ENCODE measurements around the gene SPDYC. TPM values are rescaled to one million over a fixed set of nuclear protein-coding genes. Genes with fewer than 3 reads are reported as not detected.

SPDYC gene
- total RNA-seq, 2 donors from 2014 or later, result not detected

DNA sequence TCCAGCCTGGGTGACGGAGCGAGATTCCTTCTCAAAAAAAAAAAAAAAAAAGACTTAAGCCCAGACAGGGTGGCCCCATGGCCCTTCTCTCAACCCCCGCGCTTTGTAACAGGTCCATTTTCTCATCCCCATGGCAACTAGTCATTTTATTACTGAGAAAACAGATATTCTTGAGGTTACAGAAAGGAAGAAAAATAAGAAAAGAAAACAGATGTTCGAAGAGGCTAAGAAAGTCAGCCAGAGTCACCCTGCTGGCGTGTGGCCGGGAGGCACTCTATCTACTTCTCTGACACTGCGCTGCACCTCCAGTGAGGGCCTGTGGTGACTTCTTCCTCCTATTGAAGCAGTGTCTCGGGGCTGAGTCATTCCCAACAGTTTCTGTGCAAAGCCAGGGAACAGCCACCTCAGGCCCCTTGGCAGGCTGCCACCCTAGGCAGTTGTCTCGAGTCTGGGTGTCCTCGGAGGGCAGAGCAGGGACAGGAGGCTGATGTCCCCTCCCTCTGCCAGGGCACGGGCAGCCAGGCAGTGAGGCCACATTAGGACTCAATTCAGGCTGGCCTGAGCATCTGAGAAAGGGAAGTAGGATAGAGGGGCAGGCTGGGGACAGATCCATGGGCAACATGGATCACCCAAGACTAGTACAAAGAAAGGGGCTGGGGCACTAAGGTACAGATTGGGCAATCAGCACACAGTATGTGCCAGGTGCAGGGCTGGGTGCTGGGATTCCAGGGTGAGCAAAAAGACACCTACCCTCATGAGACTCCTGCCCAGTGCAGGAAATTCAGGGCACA is 19.3 kb upstream of the SPDYC start:
- Histone ChIP-seq H3K9me3 (no peaks in the 10 kb centered on the region), H3K4me3 (peak overlapping the region; percentile 43), H3K36me3 (no peaks in the 10 kb centered on the region), H3K4me1 (ENCODE audit: control insufficient read depth in 1 of 2, low read depth in 2 of 2) (peaks cover 6 to 11% of the 10 kb centered on the region in 2 donors), H3K27ac (peak overlapping the region; percentile 67 to 81), H3K27me3 (replicated peaks; ENCODE audit: insufficient read depth) (no peaks in the 10 kb centered on the region)
- TF ChIP-seq, protein P1, sequence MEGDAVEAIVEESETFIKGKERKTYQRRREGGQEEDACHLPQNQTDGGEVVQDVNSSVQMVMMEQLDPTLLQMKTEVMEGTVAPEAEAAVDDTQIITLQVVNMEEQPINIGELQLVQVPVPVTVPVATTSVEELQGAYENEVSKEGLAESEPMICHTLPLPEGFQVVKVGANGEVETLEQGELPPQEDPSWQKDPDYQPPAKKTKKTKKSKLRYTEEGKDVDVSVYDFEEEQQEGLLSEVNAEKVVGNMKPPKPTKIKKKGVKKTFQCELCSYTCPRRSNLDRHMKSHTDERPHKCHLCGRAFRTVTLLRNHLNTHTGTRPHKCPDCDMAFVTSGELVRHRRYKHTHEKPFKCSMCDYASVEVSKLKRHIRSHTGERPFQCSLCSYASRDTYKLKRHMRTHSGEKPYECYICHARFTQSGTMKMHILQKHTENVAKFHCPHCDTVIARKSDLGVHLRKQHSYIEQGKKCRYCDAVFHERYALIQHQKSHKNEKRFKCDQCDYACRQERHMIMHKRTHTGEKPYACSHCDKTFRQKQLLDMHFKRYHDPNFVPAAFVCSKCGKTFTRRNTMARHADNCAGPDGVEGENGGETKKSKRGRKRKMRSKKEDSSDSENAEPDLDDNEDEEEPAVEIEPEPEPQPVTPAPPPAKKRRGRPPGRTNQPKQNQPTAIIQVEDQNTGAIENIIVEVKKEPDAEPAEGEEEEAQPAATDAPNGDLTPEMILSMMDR (IDR thresholded peaks at IDR 0.05), result no peak
- ATAC-seq (ENCODE audit: insufficient number of reproducible peaks, low FRiP score, low read depth) (peak; percentile 81), DNase-seq (ENCODE audit: low spot score) (peak; percentile 85)

DNA sequence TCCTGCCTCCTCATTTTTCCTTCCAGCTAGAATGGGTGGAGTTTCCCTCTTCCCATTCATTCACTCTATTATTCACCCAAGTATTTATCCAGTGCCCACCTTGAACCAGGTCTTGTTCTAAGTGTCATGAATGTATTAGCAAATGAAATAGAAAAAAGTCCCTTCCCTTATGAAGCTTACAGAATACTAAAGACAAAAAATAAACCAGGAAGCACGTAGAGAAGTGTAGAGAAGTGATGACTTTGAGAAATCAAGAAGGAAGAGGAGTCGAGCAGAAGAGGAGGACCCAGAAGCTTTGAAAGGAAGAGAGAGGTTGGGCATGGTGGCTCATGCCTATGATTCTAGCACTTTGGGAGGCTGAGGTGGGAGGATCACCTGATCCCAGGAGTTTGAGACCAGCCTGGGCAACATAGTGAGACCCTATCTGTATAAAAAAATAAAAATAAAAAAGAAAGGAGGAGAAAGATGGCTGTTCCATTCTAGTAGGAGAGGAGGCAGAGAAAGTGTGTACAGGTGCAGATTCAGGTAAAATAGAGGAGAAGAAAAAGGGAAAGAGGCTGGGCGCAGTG is 18.6 kb upstream of the SPDYC start:
- ATAC-seq (ENCODE audit: insufficient number of reproducible peaks, low FRiP score, low read depth) (no peak), DNase-seq (ENCODE audit: low spot score) (no peak)
- Histone ChIP-seq H3K4me1 (ENCODE audit: control insufficient read depth in 1 of 2, low read depth in 2 of 2) (peaks cover 6 to 11% of the 10 kb centered on the region in 2 donors), H3K27ac (peak overlapping the region in 1 of 2 donors; percentile 81), H3K36me3 (no peaks in the 10 kb centered on the region), H3K27me3 (replicated peaks; ENCODE audit: insufficient read depth) (no peaks in the 10 kb centered on the region), H3K9me3 (no peaks in the 10 kb centered on the region), H3K4me3 (no peak overlapping the region)
- TF ChIP-seq, protein P1 (IDR thresholded peaks at IDR 0.05), result no peak

DNA sequence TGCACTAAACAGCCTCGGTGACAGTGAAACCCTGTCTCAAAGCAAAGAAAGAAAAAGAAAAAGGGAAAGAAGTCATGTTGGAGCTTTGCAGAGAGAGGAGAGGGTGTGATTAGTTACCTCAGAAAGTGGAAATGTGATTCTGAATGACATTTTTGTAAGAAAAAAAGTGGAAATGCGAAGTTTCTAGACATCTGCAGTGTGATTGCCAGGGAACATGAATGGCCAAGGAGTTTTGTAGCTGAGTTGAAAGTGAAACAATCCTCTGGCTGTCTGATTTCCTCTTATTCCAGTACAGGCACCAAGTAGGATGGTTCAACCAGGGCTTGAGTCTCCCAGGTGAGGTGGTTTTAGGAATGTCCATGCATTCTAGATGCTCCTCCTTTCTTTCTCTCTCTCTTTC is 17.9 kb upstream of the SPDYC start:
- H3K27ac ChIP-seq, result peak overlapping the region in 1 of 2 donors; percentile 29
- TF ChIP-seq, protein P1 (IDR thresholded peaks at IDR 0.05), result no peak
- H3K4me3 ChIP-seq, result no peak overlapping the region
- no peaks in the 10 kb centered on the region for H3K36me3 ChIP-seq
- DNase-seq (ENCODE audit: low spot score), result no peak
- no peak for ATAC-seq (ENCODE audit: insufficient number of reproducible peaks, low FRiP score, low read depth)
- no peaks in the 10 kb centered on the region for H3K9me3 ChIP-seq
- no peaks in the 10 kb centered on the region for H3K27me3 ChIP-seq (replicated peaks; ENCODE audit: insufficient read depth)
- H3K4me1 ChIP-seq (ENCODE audit: control insufficient read depth in 1 of 2, low read depth in 2 of 2), result peaks cover 6 to 11% of the 10 kb centered on the region in 2 donors

DNA sequence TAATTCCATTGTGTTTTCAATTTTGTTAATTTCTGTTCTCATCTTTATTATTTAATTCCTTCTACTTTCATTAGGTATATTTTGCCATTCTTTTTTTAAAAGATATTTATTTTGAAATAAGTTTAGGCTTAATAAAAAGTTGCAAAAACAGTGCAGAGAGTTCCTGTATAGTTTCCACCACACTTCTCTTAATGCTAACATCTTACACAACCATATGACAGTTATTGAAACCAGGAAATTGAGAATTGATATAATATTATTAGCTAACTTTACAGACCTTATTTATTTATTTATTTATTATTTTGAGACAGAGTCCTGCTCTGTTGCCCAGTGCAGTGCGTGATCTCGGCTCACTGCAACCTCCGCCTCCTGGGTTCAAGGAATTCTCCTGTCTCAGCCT is 13.8 kb upstream of the SPDYC start:
- TF ChIP-seq, protein P1 (IDR thresholded peaks at IDR 0.05), result no peak
- DNase-seq (ENCODE audit: low spot score), result no peak
- Histone ChIP-seq H3K4me1 (ENCODE audit: control insufficient read depth in 1 of 2, low read depth in 2 of 2) (peaks cover 0 to under 1% of the 10 kb centered on the region in 2 donors), H3K27me3 (replicated peaks; ENCODE audit: insufficient read depth) (no peaks in the 10 kb centered on the region), H3K4me3 (no peak overlapping the region), H3K36me3 (no peaks in the 10 kb centered on the region), H3K27ac (no peak overlapping the region), H3K9me3 (no peaks in the 10 kb centered on the region)
- ATAC-seq (ENCODE audit: insufficient number of reproducible peaks, low FRiP score, low read depth), result no peak

DNA sequence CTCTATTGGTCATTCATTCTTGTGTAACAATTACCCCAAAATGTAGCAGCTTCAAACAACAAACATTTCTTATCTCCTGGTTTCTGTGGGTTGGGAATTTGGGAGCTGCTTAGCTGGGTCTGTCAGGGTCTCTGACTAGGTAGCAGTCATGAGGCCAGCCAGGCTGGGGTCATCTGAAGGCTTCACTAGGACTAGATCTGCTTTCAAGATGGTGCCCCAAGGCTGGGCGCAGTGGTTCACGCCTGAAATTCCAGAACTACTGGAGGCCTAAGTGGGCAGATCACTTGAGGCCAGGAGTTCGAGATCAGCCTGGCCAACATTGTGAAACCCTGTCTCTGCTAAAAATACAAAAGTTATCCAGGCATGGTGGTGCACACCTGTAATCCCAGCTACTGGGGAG is 13.1 kb upstream of the SPDYC start:
- no peak for DNase-seq (ENCODE audit: low spot score)
- H3K36me3 ChIP-seq, result no peaks in the 10 kb centered on the region
- H3K4me1 ChIP-seq (ENCODE audit: control insufficient read depth in 1 of 2, low read depth in 2 of 2), result no peaks in the 10 kb centered on the region
- H3K4me3 ChIP-seq, result no peak overlapping the region
- ATAC-seq (ENCODE audit: insufficient number of reproducible peaks, low FRiP score, low read depth), result no peak
- H3K9me3 ChIP-seq, result no peaks in the 10 kb centered on the region
- H3K27me3 ChIP-seq (replicated peaks; ENCODE audit: insufficient read depth), result no peaks in the 10 kb centered on the region
- H3K27ac ChIP-seq, result no peak overlapping the region
- TF ChIP-seq, protein P1 (IDR thresholded peaks at IDR 0.05), result no peak
